Lower lobe of right lung (tissue), 2 donors: ENCODE results near the gene DDHD1. TPM values are rescaled to one million over a fixed set of nuclear protein-coding genes. Genes with fewer than 3 reads are reported as not detected.

Source experiments
- ATAC-seq, 2 donors: fragments of 200-7000 bp; cut with Tn5 transposase; one replicate each; pipeline ENCODE4 v1.9.1; 2020 to 2022; ENCODE audit warnings: mild to moderate bottlenecking in 2 of 2, moderate library complexity in 2 of 2
- DNase-seq: peaks from one replicate; pipeline ENCODE4 v3.0.0-alpha.2; 2020
- H3K27ac ChIP-seq: fragments of 200-600 bp; one replicate; pipeline ENCODE4 v1.8.0; 2022
- H3K27me3 ChIP-seq: fragments of 200-600 bp; one replicate; pipeline ENCODE4 v1.8.0; 2022; ENCODE audit warnings: low read depth
- H3K36me3 ChIP-seq: fragments of 200-600 bp; one replicate; pipeline ENCODE4 v1.8.0; 2022; ENCODE audit warnings: mild to moderate bottlenecking
- H3K4me1 ChIP-seq: fragments of 200-600 bp; one replicate; pipeline ENCODE4 v1.8.0; 2022
- H3K4me3 ChIP-seq: fragments of 200-600 bp; one replicate; pipeline ENCODE4 v1.8.0; 2022; ENCODE audit warnings: mild to moderate bottlenecking
- H3K9me3 ChIP-seq: fragments of 200-600 bp; one replicate; pipeline ENCODE4 v1.8.0; 2022
- CTCF ChIP-seq: fragments of 200-600 bp; IDR thresholded peaks from one replicate; pipeline ENCODE4 v1.8.0; 2022; ENCODE audit warnings: antibody characterized with exemption, mild to moderate bottlenecking
- intact Hi-C: fragments of 100-400 bp; cut with DNase I; formaldehyde crosslinking; loops from one replicate; pipeline ENCODE4 v1.11.0; 2022
- total RNA-seq: library from RNA; stranded (reverse); fragmentation: NEBNext Ultra II Directional; extraction: Animal tissue kit (Norgen Biotek cat#: 25700); gene quantifications from one replicate; pipeline ENCODE4 v1.2.1, GENCODE V29; 2021
- donor health status: DM: no; HTN: yes; CAD: no; lungs with severe emphysema.

Gene DDHD1
- total RNA-seq, 1 donor from 2014 or later: 32.6 TPM

GRCh38 chr14:53027562-53027961 lies 125.6 kb downstream of the DDHD1 start:
- no peak for TF ChIP-seq CTCF
- DNase-seq (no peak), ATAC-seq (no peak)
- H3K27ac ChIP-seq: no peak overlapping the region
- H3K9me3 ChIP-seq: no peaks in the 10 kb centered on the region
- intact Hi-C loops: no loop called here
- H3K4me1 ChIP-seq: peaks cover 12% of the 10 kb centered on the region
- no peaks in the 10 kb centered on the region for H3K27me3 ChIP-seq
- no peaks in the 10 kb centered on the region for H3K36me3 ChIP-seq
- H3K4me3 ChIP-seq: no peak overlapping the region

DNA sequence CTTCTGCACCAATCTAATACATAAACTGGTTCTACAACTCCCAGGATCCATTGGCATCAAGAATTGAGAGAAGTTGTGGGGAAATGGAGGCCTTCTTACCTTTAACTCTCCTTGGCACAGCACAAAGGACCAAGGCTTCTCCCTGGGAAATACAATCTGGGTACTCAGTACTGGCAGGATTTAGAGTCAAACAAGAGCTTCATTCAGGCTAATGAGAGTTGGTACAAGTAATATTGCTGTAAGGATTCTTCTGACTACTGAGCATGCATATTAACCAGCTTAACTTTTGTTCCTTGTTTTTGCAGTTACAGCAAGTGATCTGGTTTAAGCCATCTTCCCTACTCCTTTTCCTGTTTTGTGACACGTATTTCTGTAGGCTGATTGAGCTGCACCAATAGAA lies 126.1 kb downstream of the DDHD1 start:
- Histone ChIP-seq H3K36me3 (no peaks in the 10 kb centered on the region), H3K4me1 (peaks cover 7% of the 10 kb centered on the region), H3K27ac (no peak overlapping the region), H3K4me3 (no peak overlapping the region), H3K9me3 (no peaks in the 10 kb centered on the region), H3K27me3 (no peaks in the 10 kb centered on the region)
- ATAC-seq (no peak), DNase-seq (no peak)
- intact Hi-C loops: no loop called here
- no peak for TF ChIP-seq CTCF

DNA sequence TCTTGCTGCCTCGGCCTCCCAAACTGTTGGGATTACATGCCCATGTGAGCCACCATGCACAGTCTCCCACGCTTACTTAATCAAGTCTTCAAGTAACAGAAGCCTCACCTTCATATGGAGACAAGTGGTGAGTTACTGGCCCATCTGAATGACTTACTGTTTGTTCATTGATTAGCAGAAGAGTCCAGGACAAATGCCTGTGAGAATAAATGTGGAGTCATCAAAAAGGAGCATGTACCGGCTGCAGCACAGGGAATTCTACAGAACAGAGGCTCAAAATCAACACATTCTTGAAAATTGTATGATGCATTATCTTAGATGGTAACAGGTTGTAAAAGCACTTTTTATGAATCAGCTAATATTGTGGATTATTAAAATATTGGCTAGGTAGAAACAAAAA lies 129.8 kb downstream of the DDHD1 start:
- DNase-seq (no peak), ATAC-seq (no peak)
- H3K36me3 ChIP-seq: no peaks in the 10 kb centered on the region
- no peaks in the 10 kb centered on the region for H3K27me3 ChIP-seq
- TF ChIP-seq CTCF: no peak
- H3K9me3 ChIP-seq: no peaks in the 10 kb centered on the region
- H3K4me3 ChIP-seq: no peak overlapping the region
- intact Hi-C loops: no loop called here
- H3K4me1 ChIP-seq: no peaks in the 10 kb centered on the region
- H3K27ac ChIP-seq: no peak overlapping the region

- intact Hi-C loops: no loop called here
- Histone ChIP-seq H3K27me3 (no peaks in the 10 kb centered on the region), H3K4me3 (no peak overlapping the region), H3K36me3 (no peaks in the 10 kb centered on the region), H3K9me3 (no peaks in the 10 kb centered on the region), H3K27ac (no peak overlapping the region), H3K4me1 (no peaks in the 10 kb centered on the region)
- ATAC-seq (no peak), DNase-seq (no peak)
- no peak for TF ChIP-seq CTCF
Measured at GRCh38 chr14:53022593-53022992, 130.5 kb downstream of the DDHD1 start.

- intact Hi-C loops: no loop called here
- no peak for TF ChIP-seq CTCF
- ATAC-seq: no peak
- no peaks in the 10 kb centered on the region for H3K36me3 ChIP-seq
- no peak overlapping the region for H3K4me3 ChIP-seq
- no peaks in the 10 kb centered on the region for H3K9me3 ChIP-seq
- no peak for DNase-seq
- H3K27me3 ChIP-seq: no peaks in the 10 kb centered on the region
- no peaks in the 10 kb centered on the region for H3K4me1 ChIP-seq
- no peak overlapping the region for H3K27ac ChIP-seq
Measured at GRCh38 chr14:53020193-53020932, 132.8 kb downstream of the DDHD1 start.
